ENCODE results near the gene THOC2. TPM values are rescaled to one million over a fixed set of nuclear protein-coding genes. Genes with fewer than 3 reads are reported as not detected.

The THOC2 gene
- total and polyA plus RNA-seq, 2 of the 8 experiments (the other 6 are each of a cell fraction or from before 2014, with no cell fraction given): 32.7 to 68.8 TPM

DNA sequence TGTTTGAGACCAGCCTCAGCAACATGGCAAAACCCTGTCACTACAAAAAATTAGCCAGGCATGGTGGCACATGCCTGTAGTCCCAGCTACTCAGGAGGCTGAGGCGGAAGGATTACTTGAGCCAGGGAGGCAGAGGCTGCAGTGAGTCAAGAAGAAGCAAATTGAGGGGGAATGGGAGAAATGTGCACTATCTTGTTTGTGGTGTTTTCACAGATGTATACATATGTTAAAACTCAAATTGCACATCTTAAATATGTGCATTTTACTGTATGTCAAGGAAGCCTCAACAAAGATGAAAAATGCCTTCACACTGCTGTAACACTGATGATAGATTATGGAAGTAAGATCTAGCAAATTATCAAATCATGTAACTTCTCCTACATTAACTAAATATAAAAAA is 44.3 kb downstream of the THOC2 start:
- Histone ChIP-seq H3K27ac (ENCODE audit: low read depth, low read length) (no peak overlapping the region), H3K4me1 (replicated peaks in 1 of 4; ENCODE audit: control insufficient read depth in 3 of 4, insufficient read depth in 4 of 4, low read length in 3 of 4) (no peaks in the 10 kb centered on the region), H4K91ac (replicated peaks; ENCODE audit: insufficient read length, low read length) (no peak overlapping the region), H3K79me2 (ENCODE audit: control insufficient read depth in 1 of 2, insufficient read depth in 2 of 2, low read length in 2 of 2) (no peaks in the 10 kb centered on the region), H3K14ac (ENCODE audit: insufficient read length) (no peak overlapping the region), H2BK5ac (ENCODE audit: low read depth, low read length) (no peak overlapping the region), H3K9ac (replicated peaks in 1 of 4; ENCODE audit: extremely low read depth in 1 of 4, low read depth in 3 of 4, low read length in 3 of 4) (no peak overlapping the region), H2BK120ac (replicated peaks; ENCODE audit: low read depth, low read length) (no peak overlapping the region), H3K27me3 (replicated peaks in 1 of 4; ENCODE audit: control insufficient read depth in 3 of 4, extremely low read depth in 1 of 4, insufficient read depth in 3 of 4, low read length in 3 of 4) (no peaks in the 10 kb centered on the region), H2BK15ac (ENCODE audit: low read length) (no peak overlapping the region), H3K4ac (replicated peaks; ENCODE audit: insufficient read length, low read depth, low read length) (no peak overlapping the region), H2BK12ac (ENCODE audit: low read depth, low read length) (no peak overlapping the region), H3K9me3 (ENCODE audit: insufficient read depth in 2 of 2, low read depth in 1 of 2, low read length in 1 of 2) (no peaks in the 10 kb centered on the region), H2AK5ac (ENCODE audit: low read depth, low read length) (no peak overlapping the region), H4K8ac (ENCODE audit: extremely low read depth, insufficient read depth, low read length) (no peak overlapping the region), H3K18ac (ENCODE audit: extremely low read depth, low read length) (no peak overlapping the region), H2BK20ac (ENCODE audit: low read length) (no peak overlapping the region), H3K4me3 (ENCODE audit: extremely low read depth in 1 of 4, insufficient read depth in 2 of 4, low read depth in 3 of 4, low read length in 4 of 4) (no peak overlapping the region), H4K5ac (ENCODE audit: insufficient read length, low read depth, low read length) (no peak overlapping the region), H3K23ac (ENCODE audit: insufficient read length) (no peak overlapping the region), H3K4me2 (ENCODE audit: insufficient read depth in 1 of 2, low read depth in 2 of 2, low read length in 2 of 2) (no peak overlapping the region), H4K20me1 (replicated peaks in 1 of 2; ENCODE audit: control insufficient read depth in 1 of 2, insufficient read depth in 2 of 2, low read length in 2 of 2) (no peaks in the 10 kb centered on the region), H3K56ac (replicated peaks; ENCODE audit: insufficient read length, low read depth, low read length) (no peak overlapping the region), H3K79me1 (ENCODE audit: low read depth, low read length) (no peaks in the 10 kb centered on the region), H2AFZ (ENCODE audit: low read length) (no peak overlapping the region), H3K36me3 (ENCODE audit: control insufficient read depth in 2 of 4, insufficient read depth in 4 of 4, low read length in 3 of 4) (peaks cover 0 to 16% (median 0%) of the 10 kb centered on the region in 4 experiments; a peak in 4 of 8 replicates), H3K23me2 (ENCODE audit: low read depth, low read length) (no peaks in the 10 kb centered on the region)
- no peak for DNase-seq (ENCODE audit: low read depth in 1 of 2, low spot score in 2 of 2)
- FAIRE-seq: no peak
- ChIA-PET CTCF (ENCODE audit: partially characterized antibody) (no interaction called here), POLR2A (ENCODE audit: partially characterized antibody) (no interaction called here)
- 88% methylated on average over 1 of the region's 1 CpG; no CpG with 5 or more reads in 1 of the 2 experiments for WGBS, 2 experiments (ENCODE audit: extremely low coverage in 1 of 2, insufficient coverage in 1 of 2, insufficient read length in 1 of 2, insufficient replicate concordance in 2 of 2, low coverage in 1 of 2, low lambda C conversion rate in 2 of 2, missing lambda C conversion rate in 1 of 2)
- TF ChIP-seq BACH1 (IDR thresholded peaks at IDR 0.05; ENCODE audit: low read length): no peak
- TF ChIP-seq USF2 (IDR thresholded peaks at IDR 0.05; ENCODE audit: low read length): no peak
- no peak for TF ChIP-seq RXRA (IDR thresholded peaks at IDR 0.05; ENCODE audit: insufficient read depth, low read depth, low read length)
- TF ChIP-seq GABPA (IDR thresholded peaks at IDR 0.05; ENCODE audit: borderline replicate concordance, insufficient read depth, low read length): no peak
- no peak for TF ChIP-seq KDM4A (IDR thresholded peaks at IDR 0.05; ENCODE audit: low read depth, low read length, severe bottlenecking)
- TF ChIP-seq TAF1 (IDR thresholded peaks at IDR 0.05; ENCODE audit: low read depth, low read length): no peak
- TF ChIP-seq MAX (IDR thresholded peaks at IDR 0.05): no peak
- TF ChIP-seq CREB1 (IDR thresholded peaks at IDR 0.05): no peak
- no peak for TF ChIP-seq TCF12 (IDR thresholded peaks at IDR 0.05; ENCODE audit: low read depth, low read length)
- TF ChIP-seq GTF2F1 (IDR thresholded peaks at IDR 0.05; ENCODE audit: borderline replicate concordance, low read depth, low read length): no peak
- no peak for TF ChIP-seq ATF3 (IDR thresholded peaks at IDR 0.05; ENCODE audit: insufficient read depth, low read depth, low read length)
- no peak for TF ChIP-seq KDM5A (IDR thresholded peaks at IDR 0.05; ENCODE audit: low read length)
- TF ChIP-seq KDM1A (IDR thresholded peaks at IDR 0.05; ENCODE audit: borderline replicate concordance, low read length): no peak
- TF ChIP-seq JUN (IDR thresholded peaks at IDR 0.05; ENCODE audit: low read depth, low read length): no peak
